Testis (tissue), 3 donors: ENCODE measurements around the gene TLE6. TPM values are rescaled to one million over a fixed set of nuclear protein-coding genes. Genes with fewer than 3 reads are reported as not detected.

Source experiments
- DNase-seq: peaks from one replicate; pipeline ENCODE4 v3.0.0-alpha.2; 2019
- H3K27ac ChIP-seq, 2 donors: fragments of 200-600 bp; sonication (generic); one replicate each; pipeline ENCODE4 v1.5.1; 2019
- H3K27me3 ChIP-seq: fragments of 200-600 bp; sonication (generic); one replicate; pipeline ENCODE4 v1.5.1; 2019
- H3K36me3 ChIP-seq: fragments of 200-600 bp; sonication (generic); one replicate; pipeline ENCODE4 v1.5.1; 2017; ENCODE audit warnings: low read depth; ENCODE audit errors: missing control alignments
- H3K4me1 ChIP-seq: fragments of 200-600 bp; sonication (generic); one replicate; pipeline ENCODE4 v1.5.1; 2019
- H3K4me3 ChIP-seq, 2 donors: fragments of 200-600 bp; sonication (generic); one replicate each; pipeline ENCODE4 v1.5.1; 2017 to 2019
- H3K9me3 ChIP-seq: fragments of 200-600 bp; sonication (generic); one replicate; pipeline ENCODE4 v1.5.1; 2017
- POLR2A ChIP-seq: fragments of 450-650 bp; IDR thresholded peaks from one replicate; pipeline ENCODE4 v1.6.1; 2017; ENCODE audit warnings: antibody characterized with exemption, mild to moderate bottlenecking, moderate library complexity
- WGBS, 2 donors: methylation state at CpG; one replicate each; pipeline ENCODE4 v1.1.5; 2018; 5-methylcytosine and 5-hydroxymethylcytosine counted together
- intact Hi-C: fragments of 100-400 bp; cut with DNase I; formaldehyde crosslinking; loops from one replicate; pipeline ENCODE4 v1.15.1; 2023; ENCODE audit warnings: low total_unique reads
- polyA plus RNA-seq: library from polyadenylated mRNA; stranded (reverse); fragments of 350-450 nt; fragmentation: Illumina TruSeq; extraction: RNeasy Lipid Tissue Mini Kit (QIAGEN cat#74804); gene quantifications from one replicate; pipeline ENCODE4 v1.2.3, GENCODE V29; 2014; ENCODE audit warnings: low read depth, low replicate concordance; ENCODE audit not compliant: insufficient read depth
- total RNA-seq, 2 donors: library from RNA; depleted of rRNA; stranded (reverse); fragments of >200 nt; gene quantifications; one replicate each; pipeline ENCODE4 v1.2.3, GENCODE V29; 2016
- TF ChIP-seq, protein P1 (sequence below), 3 experiments: fragments of 450-650 bp in 2 of 3; fragments of 200-600 bp in 1 of 3; sonication (generic) in 1 of 3; IDR thresholded peaks; one replicate each; pipeline ENCODE4 v1.5.1; 2016 to 2019; ENCODE audit warnings: antibody characterized with exemption in 3 of 3, mild to moderate bottlenecking in 2 of 3, moderate library complexity in 1 of 3

The TLE6 gene
- total and polyA plus RNA-seq, 3 donors from 2014 or later, result 8.1 to 12.5 (median 9.1) TPM

DNA sequence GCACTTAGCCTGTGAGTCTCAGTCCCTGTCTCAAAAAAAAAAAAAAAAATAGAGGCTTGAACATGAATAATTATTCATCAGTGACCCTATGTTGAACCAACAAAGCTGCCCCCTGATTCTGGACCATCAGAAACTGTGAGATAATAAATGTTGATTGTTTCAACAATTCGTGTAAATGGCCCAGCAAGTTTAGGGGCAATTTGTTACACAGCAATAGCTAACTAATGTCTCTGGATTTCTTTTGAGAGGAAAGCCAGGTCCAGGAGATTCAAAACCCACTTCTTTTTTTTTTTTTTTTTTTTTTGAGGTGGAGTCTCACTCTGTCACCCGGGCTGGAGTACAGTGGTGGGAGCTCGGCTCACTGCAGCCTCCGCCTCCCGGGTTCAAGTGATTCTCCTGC is 12.5 kb upstream of the TLE6 start:
- intact Hi-C loops, result no loop called here
- Histone ChIP-seq H3K4me3 (no peak overlapping the region), H3K27ac (no peak overlapping the region), H3K27me3 (no peaks in the 10 kb centered on the region), H3K9me3 (no peaks in the 10 kb centered on the region), H3K4me1 (peaks cover 11% of the 10 kb centered on the region), H3K36me3 (no peaks in the 10 kb centered on the region)
- no peak for TF ChIP-seq POLR2A
- TF ChIP-seq, protein P1, sequence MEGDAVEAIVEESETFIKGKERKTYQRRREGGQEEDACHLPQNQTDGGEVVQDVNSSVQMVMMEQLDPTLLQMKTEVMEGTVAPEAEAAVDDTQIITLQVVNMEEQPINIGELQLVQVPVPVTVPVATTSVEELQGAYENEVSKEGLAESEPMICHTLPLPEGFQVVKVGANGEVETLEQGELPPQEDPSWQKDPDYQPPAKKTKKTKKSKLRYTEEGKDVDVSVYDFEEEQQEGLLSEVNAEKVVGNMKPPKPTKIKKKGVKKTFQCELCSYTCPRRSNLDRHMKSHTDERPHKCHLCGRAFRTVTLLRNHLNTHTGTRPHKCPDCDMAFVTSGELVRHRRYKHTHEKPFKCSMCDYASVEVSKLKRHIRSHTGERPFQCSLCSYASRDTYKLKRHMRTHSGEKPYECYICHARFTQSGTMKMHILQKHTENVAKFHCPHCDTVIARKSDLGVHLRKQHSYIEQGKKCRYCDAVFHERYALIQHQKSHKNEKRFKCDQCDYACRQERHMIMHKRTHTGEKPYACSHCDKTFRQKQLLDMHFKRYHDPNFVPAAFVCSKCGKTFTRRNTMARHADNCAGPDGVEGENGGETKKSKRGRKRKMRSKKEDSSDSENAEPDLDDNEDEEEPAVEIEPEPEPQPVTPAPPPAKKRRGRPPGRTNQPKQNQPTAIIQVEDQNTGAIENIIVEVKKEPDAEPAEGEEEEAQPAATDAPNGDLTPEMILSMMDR (IDR thresholded peaks at IDR 0.05), result no peak
- WGBS, 2 donors, result 93 to 94% methylated on average over 5 of the region's 5 CpGs
- no peak for DNase-seq

DNA sequence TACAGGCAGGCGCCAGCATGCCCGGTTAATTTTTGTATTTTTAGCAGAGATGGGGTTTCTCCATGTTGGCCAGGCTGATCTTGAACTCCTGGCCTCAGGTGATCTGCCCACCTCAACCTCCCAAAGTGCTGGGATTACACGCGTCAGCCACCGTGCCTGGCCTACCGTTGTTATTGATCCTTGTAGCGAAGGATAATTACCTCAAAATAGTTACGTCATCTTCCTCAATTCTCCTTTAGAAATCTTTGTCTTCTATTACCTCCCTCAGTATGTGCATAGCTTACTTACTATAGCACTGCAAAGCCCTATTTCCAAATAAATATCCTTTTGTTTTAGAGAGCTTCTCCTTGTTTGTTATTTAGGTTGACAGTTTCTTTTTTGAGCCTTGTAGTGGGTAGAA is 9.4 kb upstream of the TLE6 start:
- Histone ChIP-seq H3K9me3 (no peaks in the 10 kb centered on the region), H3K27ac (no peak overlapping the region), H3K36me3 (no peaks in the 10 kb centered on the region), H3K4me1 (peaks cover 28% of the 10 kb centered on the region), H3K27me3 (no peaks in the 10 kb centered on the region), H3K4me3 (no peak overlapping the region)
- DNase-seq, result no peak
- TF ChIP-seq POLR2A, result no peak
- TF ChIP-seq, protein P1 (IDR thresholded peaks at IDR 0.05), result no peak
- intact Hi-C loops, result no loop called here
- WGBS, 2 donors, result 78 to 92% methylated on average over 8 of the region's 8 CpGs

DNA sequence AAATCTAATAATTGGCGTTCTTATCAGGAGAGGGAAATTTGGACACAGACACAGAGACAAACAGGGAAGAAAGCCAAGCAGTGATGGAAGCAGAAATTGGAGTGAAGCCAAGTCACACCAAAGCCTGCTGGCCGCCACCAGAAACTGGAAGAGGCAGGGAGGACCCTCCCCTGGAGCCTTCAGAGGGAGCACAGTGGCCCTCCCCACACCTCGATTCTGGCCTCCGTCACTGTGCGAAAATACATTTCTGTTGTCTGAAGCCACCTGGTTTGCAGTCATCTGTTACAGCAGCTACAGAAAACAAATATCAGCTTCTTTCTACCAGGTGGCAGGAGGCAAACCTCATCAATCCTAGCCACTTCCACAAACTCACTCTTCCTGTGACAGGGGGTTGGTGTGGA is 8.3 kb upstream of the TLE6 start:
- Histone ChIP-seq H3K36me3 (no peaks in the 10 kb centered on the region), H3K27me3 (no peaks in the 10 kb centered on the region), H3K9me3 (no peaks in the 10 kb centered on the region), H3K27ac (peak overlapping the region; percentile 12 to 81), H3K4me3 (no peak overlapping the region), H3K4me1 (peaks cover 35% of the 10 kb centered on the region)
- intact Hi-C loops, result no loop called here
- TF ChIP-seq, protein P1 (IDR thresholded peaks at IDR 0.05), result no peak
- no peak for TF ChIP-seq POLR2A
- 28 to 29% methylated on average over 5 of the region's 5 CpGs for WGBS, 2 donors
- peak; percentile 73 for DNase-seq

DNA sequence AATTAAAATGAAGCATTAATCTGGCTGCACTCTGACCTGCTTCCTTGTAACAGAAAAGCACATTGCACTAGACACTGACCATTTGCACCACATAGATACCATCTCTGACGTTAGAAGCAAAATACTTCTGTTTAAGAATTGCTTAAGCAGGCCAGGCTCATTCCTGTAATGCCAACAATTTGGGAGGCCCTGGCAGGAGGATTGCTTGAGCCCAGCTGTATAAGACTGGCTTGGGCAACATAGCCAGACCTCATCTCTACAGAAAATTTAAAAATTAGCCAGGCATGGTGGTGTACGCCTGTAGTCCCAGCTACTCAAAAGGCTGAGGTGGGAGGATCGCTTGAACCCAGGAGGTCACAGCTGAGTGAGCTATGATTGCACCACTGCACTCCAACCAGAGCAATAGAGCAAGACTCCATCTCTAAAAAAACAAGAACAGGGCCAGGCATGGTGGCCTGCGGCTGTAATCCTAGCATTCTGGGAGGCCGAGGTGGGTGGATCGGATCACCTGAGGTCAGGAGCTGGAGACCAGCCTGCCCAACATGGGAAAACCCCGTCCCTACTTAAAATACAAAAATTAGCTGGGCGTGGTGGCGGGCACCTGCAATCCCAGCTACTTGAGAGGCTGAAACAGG is 7.0 kb upstream of the TLE6 start:
- H3K27ac ChIP-seq, result peak overlapping the region; percentile 55 to 81
- 76 to 80% methylated on average over 8 to 9 of the region's 9 CpGs for WGBS, 2 donors
- TF ChIP-seq, protein P1 (IDR thresholded peaks at IDR 0.05), result no peak
- TF ChIP-seq POLR2A, result no peak
- no peak overlapping the region for H3K4me3 ChIP-seq
- no peak for DNase-seq
- no peaks in the 10 kb centered on the region for H3K9me3 ChIP-seq
- peaks cover 43% of the 10 kb centered on the region for H3K4me1 ChIP-seq
- intact Hi-C loops, result loop anchor here (10.0 kb wide), 1 partner anchor 64 kb away; no protein-coding TSS in a partner anchor
- H3K27me3 ChIP-seq, result no peaks in the 10 kb centered on the region
- no peaks in the 10 kb centered on the region for H3K36me3 ChIP-seq

DNA sequence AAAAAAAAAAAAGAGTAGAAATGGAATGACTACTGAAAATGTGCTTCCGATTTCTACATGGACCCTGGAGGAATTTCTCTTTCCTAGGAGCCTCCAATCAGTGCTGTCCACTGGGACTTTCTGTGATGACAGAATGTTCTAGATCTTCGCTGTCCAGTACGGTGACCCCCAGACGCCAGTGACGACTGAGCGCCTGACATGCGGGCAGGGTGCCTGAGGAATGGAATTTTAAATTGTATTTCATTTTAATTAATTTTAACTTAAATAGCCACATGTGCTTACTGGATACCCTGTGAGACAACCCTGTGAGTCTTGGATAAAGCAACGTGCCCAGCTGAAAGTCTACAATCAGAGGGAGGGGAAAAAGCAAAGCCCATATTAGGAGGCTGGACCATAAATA is 4.1 kb upstream of the TLE6 start:
- H3K27ac ChIP-seq, result peak overlapping the region; percentile 60 to 81
- WGBS, 2 donors, result 28 to 43% methylated on average over 8 of the region's 8 CpGs
- H3K4me1 ChIP-seq, result peaks cover 52% of the 10 kb centered on the region
- TF ChIP-seq, protein P1 (IDR thresholded peaks at IDR 0.05), result no peak
- TF ChIP-seq POLR2A, result no peak
- H3K27me3 ChIP-seq, result no peaks in the 10 kb centered on the region
- no peak overlapping the region for H3K4me3 ChIP-seq
- no peaks in the 10 kb centered on the region for H3K9me3 ChIP-seq
- peak; percentile 71 for DNase-seq
- H3K36me3 ChIP-seq, result no peaks in the 10 kb centered on the region
- intact Hi-C loops, result loop anchor here (10.0 kb wide), 1 partner anchor 62 kb away; no protein-coding TSS in a partner anchor
